Cerebellar cortex (tissue), 1 donor: Measurements from ENCODE around the gene ZNF662.

ENCODE experiments used
- DNase-seq: peaks from one replicate; pipeline ENCODE4 v3.0.0-alpha.2; 2015; ENCODE audit warnings: low spot score

ZNF662 gene

GRCh38 chr3:42887084-42887483, 18.9 kb upstream of the ZNF662 start:
- DNase-seq, result no peak

DNA sequence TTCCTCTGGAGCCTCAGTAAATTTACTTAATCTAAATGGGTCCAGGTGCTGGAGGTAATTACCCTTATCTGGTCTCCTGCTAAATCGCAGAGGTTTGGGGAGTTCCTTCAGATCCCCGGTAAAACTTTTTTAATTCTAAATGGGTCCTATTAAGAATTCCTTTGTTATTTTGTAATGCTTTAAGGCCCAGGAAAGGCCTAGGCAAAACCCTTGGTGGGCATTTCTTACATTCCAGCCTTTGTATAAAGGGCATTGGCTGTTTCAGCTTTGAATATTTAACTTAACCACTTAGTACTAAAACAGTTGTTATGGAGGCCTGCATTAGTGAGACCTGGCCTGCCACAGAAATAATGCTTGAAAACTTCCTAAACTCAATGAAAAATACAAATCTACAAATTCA, 14.9 kb upstream of the ZNF662 start:
- DNase-seq, result no peak

- DNase-seq, result no peak
Observed at GRCh38 chr3:42892169-42892568, 13.8 kb upstream of the ZNF662 start.

- no peak for DNase-seq
Observed at GRCh38 chr3:42892807-42893206, 13.1 kb upstream of the ZNF662 start.

GRCh38 chr3:42894698-42895579, 11.0 kb upstream of the ZNF662 start:
- DNase-seq, result no peak

GRCh38 chr3:42895580-42895868, 10.4 kb upstream of the ZNF662 start:
- no peak for DNase-seq

- no peak for DNase-seq
Observed at GRCh38 chr3:42898896-42899675, 6.9 kb upstream of the ZNF662 start.

DNA sequence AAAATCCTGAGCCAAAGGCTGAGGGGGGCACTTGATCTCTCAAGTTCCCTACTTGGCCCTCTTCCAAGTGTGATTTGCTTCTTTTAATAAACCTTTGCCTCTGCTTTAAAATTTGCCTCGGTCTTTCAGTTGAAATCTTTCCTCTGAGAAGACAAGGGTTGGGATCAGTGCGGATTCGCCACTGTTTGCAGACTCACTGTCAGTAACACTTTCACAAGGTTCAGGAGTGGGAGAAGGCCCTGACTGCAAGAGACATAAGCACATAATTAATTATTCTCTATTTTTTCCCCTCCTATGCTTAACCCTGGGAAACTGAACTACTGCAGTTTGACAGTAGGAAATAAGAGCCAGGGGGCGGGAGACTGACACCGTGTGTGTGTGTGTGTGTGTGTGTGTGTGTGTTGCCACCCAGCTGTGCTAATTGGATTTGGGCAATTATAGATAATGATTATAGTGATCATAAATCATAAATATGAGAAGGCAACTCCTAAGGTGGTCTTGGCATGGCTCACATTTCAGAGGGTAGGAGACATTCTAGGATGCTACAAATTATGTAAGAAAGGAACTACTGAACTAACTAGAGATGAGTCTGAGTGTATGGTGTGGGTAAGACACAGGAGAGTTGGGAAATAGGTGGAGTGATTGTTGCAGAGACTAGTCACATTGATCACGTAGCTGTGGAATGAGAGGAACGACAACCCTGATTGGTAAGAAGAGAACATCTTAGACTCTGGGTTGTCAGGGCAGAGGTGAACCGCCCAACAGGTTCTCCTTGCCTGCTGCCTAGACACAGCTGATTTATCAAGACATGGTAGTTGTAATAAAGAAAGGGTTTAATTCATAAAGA, 5.5 kb upstream of the ZNF662 start:
- no peak for DNase-seq

DNA sequence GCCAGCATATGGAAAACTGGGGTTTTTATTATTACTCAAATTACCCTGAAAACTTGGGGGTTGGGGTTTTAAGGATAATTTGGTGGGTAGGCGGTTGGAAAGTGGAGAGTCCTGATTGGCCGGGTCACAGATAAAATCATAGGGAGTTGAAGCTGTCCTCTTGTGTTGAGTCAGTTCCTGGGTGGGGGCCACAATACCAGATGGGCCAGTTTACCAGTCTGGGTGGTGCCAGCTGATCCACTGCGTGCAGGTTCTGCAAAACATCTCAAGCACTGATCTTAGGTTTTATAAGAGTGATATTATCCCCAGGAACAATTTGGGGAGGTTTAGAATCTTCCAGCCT, 4.9 kb upstream of the ZNF662 start:
- DNase-seq, result no peak

- no peak for DNase-seq
Observed at GRCh38 chr3:42902257-42902656, 3.7 kb upstream of the ZNF662 start.

DNA sequence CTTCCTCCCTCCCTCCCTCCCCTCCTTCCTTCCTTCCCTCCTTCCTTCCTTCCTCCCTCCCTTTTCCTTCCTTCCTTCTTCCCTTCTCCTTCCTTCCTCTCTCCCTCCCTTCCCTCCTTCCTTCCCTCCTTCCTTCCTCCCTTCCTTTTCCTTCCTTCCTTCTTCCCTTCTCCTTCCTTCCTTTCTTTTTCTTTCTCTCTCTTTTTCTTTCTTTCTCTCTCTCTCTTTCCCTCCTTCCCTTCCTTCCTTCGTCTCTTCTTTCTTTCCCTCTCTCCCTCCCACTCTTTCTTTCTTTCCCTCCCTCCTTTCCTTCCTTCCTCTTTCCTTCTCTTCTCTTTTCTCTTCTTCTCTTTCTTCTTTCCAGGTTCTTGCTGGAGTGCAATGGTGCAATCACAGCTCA, 1.9 kb upstream of the ZNF662 start:
- no peak for DNase-seq

- DNase-seq, result no peak
Observed at GRCh38 chr3:42905740-42906069, 237 bp upstream of the ZNF662 start.

GRCh38 chr3:42906848-42907183, 874 bp downstream of the ZNF662 start:
- no peak for DNase-seq

- DNase-seq, result no peak
Observed at GRCh38 chr3:42908675-42909074, 2.7 kb downstream of the ZNF662 start.

GRCh38 chr3:42911551-42911950, 5.6 kb downstream of the ZNF662 start:
- no peak for DNase-seq

GRCh38 chr3:42914771-42915515, 9.0 kb downstream of the ZNF662 start:
- DNase-seq, result no peak

DNA sequence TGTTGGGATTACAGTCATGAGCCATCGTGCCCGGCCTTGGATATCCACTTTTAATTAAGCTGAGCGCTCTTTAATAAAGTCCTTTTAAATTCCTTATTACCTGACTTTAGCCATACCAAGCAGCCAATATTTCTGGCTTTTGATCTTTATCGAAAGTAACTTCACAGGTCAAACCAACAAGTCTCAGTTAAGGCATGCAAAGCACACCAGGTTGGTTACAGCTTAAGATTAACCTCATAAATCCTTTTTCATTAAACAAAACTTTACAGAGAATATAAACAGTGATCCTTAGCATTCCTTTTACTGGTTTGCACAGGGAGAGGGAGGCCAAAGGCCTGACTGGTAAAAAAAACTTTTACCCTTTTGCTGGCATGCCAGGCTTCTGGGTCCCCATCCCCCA, 17.7 kb downstream of the ZNF662 start:
- DNase-seq, result no peak

- DNase-seq, result no peak
Observed at GRCh38 chr3:42926310-42926709, 20.4 kb downstream of the ZNF662 start.

DNA sequence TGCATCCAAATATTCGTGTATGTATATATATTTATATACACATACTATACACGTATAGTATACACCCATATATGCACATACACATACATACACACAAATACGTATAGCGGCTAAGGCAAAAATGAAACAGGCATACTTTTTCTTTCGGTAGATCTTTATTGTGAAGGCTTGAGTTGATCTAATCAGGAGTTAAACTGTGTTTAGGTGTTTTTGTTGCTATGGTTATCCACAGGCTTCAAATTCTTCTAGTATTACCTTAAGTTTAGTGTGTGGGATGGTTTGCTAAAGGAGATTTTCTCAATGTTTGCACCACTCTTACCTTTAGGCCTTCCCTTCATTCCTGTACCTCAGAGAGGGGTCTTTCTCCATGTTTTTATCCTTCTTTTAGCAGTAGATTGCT, 28.2 kb downstream of the ZNF662 start:
- DNase-seq, result no peak

GRCh38 chr3:42934910-42935309, 29.0 kb downstream of the ZNF662 start:
- DNase-seq, result no peak

GRCh38 chr3:42935472-42935871, 29.5 kb downstream of the ZNF662 start:
- DNase-seq, result no peak
